Naive thymus-derived CD4-positive, alpha-beta T cell (primary cell): Measurements from ENCODE around the gene HSPH1. TPM values are rescaled to one million over a fixed set of nuclear protein-coding genes. Genes with fewer than 3 reads are reported as not detected.
"Not testable (repeated sequence)": the region's sequence is repeated elsewhere in the genome, so short reads cannot be mapped to it uniquely, and the experiment has no call there.

Source experiments
- ATAC-seq: fragments of 150-1000 bp; cut with Tn5 transposase; 2 replicates; pipeline ENCODE4 v1.10.0; 2021; ENCODE audit warnings: mild to moderate bottlenecking, moderate library complexity
- CTCF ChIA-PET: fragments of 350-600 bp; sonication (Branson Sonifier 250); formaldehyde crosslinking; loops from one replicate; lab custom pipeline; 2021; ENCODE audit warnings: antibody characterized with exemption; lab: Charles Lee
- POLR2A ChIA-PET: fragments of 350-600 bp; sonication (Branson Sonifier 250); formaldehyde crosslinking; loops from one replicate; lab custom pipeline; 2021; ENCODE audit warnings: antibody characterized with exemption, inconsistent platforms; lab: Charles Lee
- DNase-seq, 9 donors: peaks; one replicate each; pipeline versions ENCODE4 v3.0.0 to v3.0.0-alpha.2; 2020 to 2022; ENCODE audit warnings: mixed read lengths in 1 of 9
- H3K27ac ChIP-seq: one replicate; pipeline ENCODE4 v1.7.0; 2013; ENCODE audit warnings: mild to moderate bottlenecking, low read depth, low read length, moderate library complexity
- H3K27me3 ChIP-seq, 2 donors: one replicate each; pipeline ENCODE4 v1.7.0; 2013; ENCODE audit warnings: low read length in 2 of 2, mild to moderate bottlenecking in 2 of 2, moderate library complexity in 2 of 2; ENCODE audit not compliant: control insufficient read depth in 2 of 2, insufficient read depth in 2 of 2
- H3K36me3 ChIP-seq, 3 experiments: 1 replicate in 2 of 3; 2 replicates in 1 of 3; pipeline ENCODE4 v1.7.0; 2013; ENCODE audit warnings: low read length in 3 of 3, mild to moderate bottlenecking in 3 of 3, moderate library complexity in 1 of 3; ENCODE audit not compliant: insufficient read depth in 3 of 3, control insufficient read depth in 2 of 3
- H3K4me1 ChIP-seq, 2 donors: one replicate each; pipeline ENCODE4 v1.7.0; 2013; ENCODE audit warnings: low read length in 2 of 2, mild to moderate bottlenecking in 2 of 2, moderate library complexity in 1 of 2; ENCODE audit not compliant: control insufficient read depth in 2 of 2, insufficient read depth in 2 of 2
- H3K4me3 ChIP-seq: 2 replicates; pipeline ENCODE4 v1.7.0; 2013; ENCODE audit warnings: mild to moderate bottlenecking, low read length
- H3K9me3 ChIP-seq, 3 experiments: 1 replicate in 2 of 3; 2 replicates in 1 of 3; pipeline ENCODE4 v1.7.0; 2013; ENCODE audit warnings: low read length in 3 of 3; ENCODE audit not compliant: control insufficient read depth in 2 of 3
- H3K27ac Mint-ChIP-seq, 9 donors: one replicate each; pipeline ENCODE4 v1.8.0; 2020 to 2022; ENCODE audit warnings: mixed read lengths in 9 of 9, mild to moderate bottlenecking in 8 of 9, moderate library complexity in 5 of 9, inconsistent platforms in 2 of 9
- H3K27me3 Mint-ChIP-seq, 5 donors: one replicate each; pipeline ENCODE4 v1.8.0; 2021 to 2022; ENCODE audit warnings: mixed read lengths in 5 of 5, mild to moderate bottlenecking in 1 of 5
- H3K36me3 Mint-ChIP-seq, 5 donors: one replicate each; pipeline ENCODE4 v1.8.0; 2020 to 2022; ENCODE audit warnings: mixed read lengths in 5 of 5, mild to moderate bottlenecking in 3 of 5, inconsistent platforms in 1 of 5
- H3K4me1 Mint-ChIP-seq, 7 donors: one replicate each; pipeline ENCODE4 v1.8.0; 2020 to 2022; ENCODE audit warnings: mixed read lengths in 7 of 7, mild to moderate bottlenecking in 3 of 7, inconsistent platforms in 1 of 7
- H3K4me3 Mint-ChIP-seq, 10 donors: one replicate each; pipeline ENCODE4 v1.8.0; 2020 to 2022; ENCODE audit warnings: mild to moderate bottlenecking in 10 of 10, mixed read lengths in 10 of 10, moderate library complexity in 6 of 10, inconsistent platforms in 2 of 10
- H3K9me3 Mint-ChIP-seq, 11 donors: one replicate each; pipeline ENCODE4 v1.8.0; 2020 to 2022; ENCODE audit warnings: mixed read lengths in 11 of 11, mild to moderate bottlenecking in 4 of 11, inconsistent platforms in 1 of 11, moderate library complexity in 1 of 11
- intact Hi-C, 2 donors: fragments of 100-400 bp; cut with micrococcal nuclease; formaldehyde crosslinking; loops; one replicate each; pipeline ENCODE4 v1.15.1; 2023
- polyA plus RNA-seq, 2 donors: library from polyadenylated mRNA; unstranded; fragments of 300-500 nt; fragmentation: Illumina TruSeq; gene quantifications; one replicate each; pipeline ENCODE4 v1.2.3, GENCODE V29; 2021
- total RNA-seq, 6 experiments: library from RNA in 5 of 6; stranded (reverse) in 5 of 6; gene quantifications; 1 replicate in 5 of 6; 2 replicates in 1 of 6; pipeline ENCODE4 v1.2.3 and lab custom pipeline; 2021 to 2026

Gene HSPH1
- total and polyA plus RNA-seq, 7 experiments from 2014 or later, result 36.6 to 154 (median 73.1) TPM

- Histone ChIP-seq H3K4me1 (no peaks in the 10 kb centered on the region), H3K9me3 (no peaks in the 10 kb centered on the region), H3K4me3 (no peak overlapping the region), H3K27me3 (no peaks in the 10 kb centered on the region), H3K36me3 (no peaks in the 10 kb centered on the region), H3K27ac (no peak overlapping the region)
- peaks cover 0 to 2% (median 0%) of the 10 kb centered on the region in 5 donors for H3K36me3 Mint-ChIP-seq
- CTCF ChIA-PET, result no interaction called here
- ATAC-seq, result no peak
- peaks cover 0 to 1% (median 0%) of the 10 kb centered on the region in 7 donors for H3K4me1 Mint-ChIP-seq
- H3K4me3 Mint-ChIP-seq, result no peak overlapping the region
- H3K9me3 Mint-ChIP-seq, result no peaks in the 10 kb centered on the region
- no peak for DNase-seq
- H3K27ac Mint-ChIP-seq, result no peak overlapping the region
- intact Hi-C loops, result no loop called here
- POLR2A ChIA-PET, result no interaction called here
- H3K27me3 Mint-ChIP-seq, result peaks cover 11 to 69% (median 25%) of the 10 kb centered on the region in 5 donors
Observed at GRCh38 chr13:31102905-31103304, 58.8 kb downstream of the HSPH1 start.

GRCh38 chr13:31101472-31102170, 60.1 kb downstream of the HSPH1 start:
- CTCF ChIA-PET, result no interaction called here

GRCh38 chr13:31100721-31101120, 61.0 kb downstream of the HSPH1 start:
- DNase-seq, result no peak
- H3K27ac ChIP-seq, result no peak overlapping the region
- no peaks in the 10 kb centered on the region for H3K36me3 ChIP-seq
- H3K9me3 Mint-ChIP-seq, result no peaks in the 10 kb centered on the region
- peaks cover 11 to 74% (median 38%) of the 10 kb centered on the region in 5 donors for H3K27me3 Mint-ChIP-seq
- ATAC-seq, result no peak
- no peak overlapping the region for H3K4me3 ChIP-seq
- intact Hi-C loops, result no loop called here
- H3K27me3 ChIP-seq, result no peaks in the 10 kb centered on the region
- ChIA-PET POLR2A (no interaction called here), CTCF (no interaction called here)
- H3K4me1 Mint-ChIP-seq, result peaks cover 0 to 1% (median 0%) of the 10 kb centered on the region in 7 donors
- no peak overlapping the region for H3K27ac Mint-ChIP-seq
- H3K36me3 Mint-ChIP-seq, result peaks cover 0 to 2% (median 0%) of the 10 kb centered on the region in 5 donors
- no peaks in the 10 kb centered on the region for H3K9me3 ChIP-seq
- no peaks in the 10 kb centered on the region for H3K4me1 ChIP-seq
- no peak overlapping the region for H3K4me3 Mint-ChIP-seq

More at GRCh38 chr13:31101472-31102170, 60.1 kb downstream of the HSPH1 start:
- Histone ChIP-seq H3K4me1 (no peaks in the 10 kb centered on the region), H3K4me3 (no peak overlapping the region), H3K9me3 (no peaks in the 10 kb centered on the region), H3K36me3 (no peaks in the 10 kb centered on the region), H3K27me3 (no peaks in the 10 kb centered on the region), H3K27ac (no peak overlapping the region)
- H3K4me1 Mint-ChIP-seq, result peaks cover 0 to 1% (median 0%) of the 10 kb centered on the region in 7 donors
- peaks cover 0 to 2% (median 0%) of the 10 kb centered on the region in 5 donors for H3K36me3 Mint-ChIP-seq
- ATAC-seq (no peak), DNase-seq (no peak)
- H3K4me3 Mint-ChIP-seq, result no peak overlapping the region
- no peak overlapping the region for H3K27ac Mint-ChIP-seq
- H3K9me3 Mint-ChIP-seq, result no peaks in the 10 kb centered on the region
- POLR2A ChIA-PET, result no interaction called here
- intact Hi-C loops, result no loop called here
- H3K27me3 Mint-ChIP-seq, result peaks cover 11 to 73% (median 37%) of the 10 kb centered on the region in 5 donors

- H3K36me3 Mint-ChIP-seq, ATAC-seq, H3K4me1 ChIP-seq, intact Hi-C loops, H3K27me3 ChIP-seq, POLR2A ChIA-PET, H3K4me3 ChIP-seq, H3K4me1 Mint-ChIP-seq, H3K27ac Mint-ChIP-seq, CTCF ChIA-PET, H3K9me3 ChIP-seq, H3K27ac ChIP-seq, DNase-seq, H3K36me3 ChIP-seq, H3K9me3 Mint-ChIP-seq, H3K4me3 Mint-ChIP-seq: not testable (repeated sequence)
- peaks cover 16 to 69% (median 41%) of the 10 kb centered on the region in 5 donors for H3K27me3 Mint-ChIP-seq
Observed at GRCh38 chr13:31097911-31098434, 63.7 kb downstream of the HSPH1 start.

- Histone ChIP-seq H3K4me1 (no peaks in the 10 kb centered on the region), H3K27ac (no peak overlapping the region), H3K27me3 (no peaks in the 10 kb centered on the region), H3K4me3 (no peak overlapping the region), H3K36me3 (no peaks in the 10 kb centered on the region), H3K9me3 (no peaks in the 10 kb centered on the region)
- H3K27ac Mint-ChIP-seq, result no peak overlapping the region
- intact Hi-C loops, result no loop called here
- ATAC-seq, result no peak
- DNase-seq, result no peak
- no peak overlapping the region for H3K4me3 Mint-ChIP-seq
- H3K27me3 Mint-ChIP-seq, result peaks cover 16 to 68% (median 42%) of the 10 kb centered on the region in 5 donors
- ChIA-PET CTCF (no interaction called here), POLR2A (no interaction called here)
- peaks cover 0 to 4% (median 0%) of the 10 kb centered on the region in 7 donors for H3K4me1 Mint-ChIP-seq
- H3K36me3 Mint-ChIP-seq, result no peaks in the 10 kb centered on the region
- no peaks in the 10 kb centered on the region for H3K9me3 Mint-ChIP-seq
Observed at GRCh38 chr13:31096654-31097302, 64.9 kb downstream of the HSPH1 start.

- H3K9me3 Mint-ChIP-seq, result no peaks in the 10 kb centered on the region
- Histone ChIP-seq H3K36me3 (no peaks in the 10 kb centered on the region), H3K27ac (no peak overlapping the region), H3K27me3 (no peaks in the 10 kb centered on the region), H3K4me3 (no peak overlapping the region), H3K4me1 (no peaks in the 10 kb centered on the region), H3K9me3 (no peaks in the 10 kb centered on the region)
- ATAC-seq (no peak), DNase-seq (no peak)
- H3K27ac Mint-ChIP-seq, result no peak overlapping the region
- CTCF ChIA-PET, result no interaction called here
- intact Hi-C loops, result no loop called here
- H3K27me3 Mint-ChIP-seq, result peaks cover 16 to 45% (median 30%) of the 10 kb centered on the region in 5 donors
- H3K4me1 Mint-ChIP-seq, result peaks cover 0 to 11% (median 4%) of the 10 kb centered on the region in 7 donors
- POLR2A ChIA-PET, result no interaction called here
- H3K36me3 Mint-ChIP-seq, result no peaks in the 10 kb centered on the region
- H3K4me3 Mint-ChIP-seq, result no peak overlapping the region
Observed at GRCh38 chr13:31094331-31095015, 67.2 kb downstream of the HSPH1 start.
